CD4-positive, alpha-beta T cell treated with Interleukin-6 for 4 hours (primary cell): Measurements from ENCODE around the gene NYNRIN.

Source experiments
- DNase-seq: peaks from one replicate; pipeline ENCODE4 v3.0.0-alpha.2; 2020; ENCODE audit warnings: mixed read lengths

Gene NYNRIN

DNA sequence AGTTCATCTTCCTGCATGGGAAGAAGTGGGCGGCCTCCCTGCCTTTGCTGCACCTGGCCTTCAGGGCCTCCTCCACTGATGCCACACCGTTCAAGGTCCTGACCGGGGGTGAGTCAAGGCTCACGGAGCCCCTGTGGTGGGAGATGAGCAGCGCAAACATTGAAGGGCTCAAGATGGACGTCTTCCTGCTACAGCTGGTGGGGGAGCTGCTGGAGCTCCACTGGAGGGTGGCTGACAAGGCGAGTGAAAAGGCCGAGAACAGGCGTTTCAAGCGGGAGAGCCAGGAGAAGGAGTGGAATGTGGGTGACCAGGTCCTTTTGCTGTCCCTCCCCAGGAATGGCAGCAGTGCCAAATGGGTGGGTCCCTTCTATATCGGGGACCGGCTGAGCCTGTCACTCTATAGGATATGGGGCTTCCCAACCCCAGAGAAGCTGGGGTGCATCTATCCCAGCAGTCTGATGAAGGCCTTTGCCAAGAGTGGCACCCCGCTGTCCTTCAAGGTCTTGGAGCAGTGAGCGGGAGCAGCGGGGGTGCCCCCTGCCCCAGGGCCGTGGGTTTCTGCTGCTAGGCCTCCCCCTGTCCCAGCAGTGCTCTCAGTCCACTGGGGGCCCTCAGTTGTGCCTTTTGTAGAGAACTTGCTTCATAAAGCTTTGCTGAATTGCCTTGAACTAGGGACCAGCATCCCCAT, 18.3 kb downstream of the NYNRIN start:
- DNase-seq, result no peak

GRCh38 chr14:24417832-24418491, 19.2 kb downstream of the NYNRIN start:
- no peak for DNase-seq

DNA sequence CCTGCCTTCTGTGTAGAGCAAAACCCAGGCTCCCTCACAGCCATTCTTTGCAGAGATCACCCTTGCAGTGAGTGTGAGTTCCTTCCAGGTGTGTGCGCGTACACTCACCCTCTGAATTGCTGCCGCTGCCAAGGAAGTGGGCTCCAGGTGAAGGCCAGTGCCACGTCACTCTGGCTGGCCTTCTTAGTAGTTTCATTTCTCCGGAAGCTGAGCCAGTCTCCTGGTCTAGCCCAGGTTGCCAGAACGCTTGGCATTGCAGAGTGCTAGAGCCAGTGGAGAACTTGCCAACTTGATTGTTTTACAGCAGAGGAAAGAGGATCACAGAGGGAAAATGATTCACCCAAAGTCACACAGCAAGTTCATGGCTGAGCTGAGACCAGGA, 19.7 kb downstream of the NYNRIN start:
- no peak for DNase-seq

DNA sequence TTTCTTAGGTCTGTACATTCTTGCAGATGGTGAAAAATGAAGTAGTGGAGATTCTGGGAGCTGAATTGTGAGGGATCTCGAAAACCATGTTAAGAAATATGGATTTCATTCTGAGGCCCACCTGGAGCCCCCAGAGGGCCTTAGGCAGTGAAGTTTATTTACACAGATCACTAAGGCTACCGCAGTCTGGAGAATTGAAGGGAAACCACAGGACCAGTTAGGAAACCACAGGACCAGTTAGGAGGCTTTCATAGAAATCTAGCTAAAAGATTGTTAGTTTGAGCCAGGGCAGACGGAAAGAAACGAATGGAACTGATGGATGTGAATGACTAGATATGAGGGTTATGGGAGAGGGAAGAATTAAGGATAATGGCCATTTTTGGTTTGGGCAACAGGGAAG, 23.5 kb downstream of the NYNRIN start:
- DNase-seq, result no peak

GRCh38 chr14:24422694-24423601, 24.1 kb downstream of the NYNRIN start:
- no peak for DNase-seq

- no peak for DNase-seq
Observed at GRCh38 chr14:24425704-24426103, 26.9 kb downstream of the NYNRIN start.

DNA sequence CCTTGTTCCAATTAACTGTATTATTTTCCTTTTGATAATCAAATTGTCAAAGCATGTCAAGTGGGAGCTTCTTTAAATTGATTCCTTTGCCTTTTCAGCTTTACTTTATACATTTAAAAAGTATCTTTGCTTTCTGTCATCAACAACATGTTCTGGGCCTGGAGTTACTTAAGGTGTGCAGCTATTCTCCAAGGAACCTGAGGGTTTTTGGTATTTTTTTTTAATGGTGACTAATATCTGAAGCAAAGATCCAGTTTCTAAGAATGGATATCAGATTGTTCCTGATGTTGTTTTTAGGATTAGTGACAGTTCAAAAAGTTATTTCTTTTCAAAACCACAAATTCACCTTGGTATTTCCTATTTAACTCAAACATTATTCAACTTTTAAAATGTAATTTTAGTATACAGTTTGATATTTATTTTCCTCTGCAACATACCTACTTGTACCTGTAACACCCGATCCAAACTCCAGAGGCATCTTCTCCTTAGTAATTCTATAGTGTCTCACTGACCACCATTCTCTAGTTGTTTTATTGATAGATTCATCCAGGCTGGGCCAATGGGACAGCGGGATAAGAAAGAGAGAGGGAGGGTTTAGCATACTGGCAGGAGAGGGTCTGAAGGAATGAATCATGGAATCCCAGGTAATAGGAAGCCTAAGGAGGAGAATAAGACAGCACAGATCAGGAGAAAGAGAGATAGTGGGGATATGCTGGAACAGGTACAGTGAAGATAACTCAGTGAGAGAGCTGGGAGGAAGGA, 27.5 kb downstream of the NYNRIN start:
- DNase-seq, result no peak

GRCh38 chr14:24426912-24427536, 28.2 kb downstream of the NYNRIN start:
- DNase-seq, result peak; percentile 66

GRCh38 chr14:24427537-24428508, 29.0 kb downstream of the NYNRIN start:
- no peak for DNase-seq

- DNase-seq, result no peak
Observed at GRCh38 chr14:24428628-24429394, 30.0 kb downstream of the NYNRIN start.

DNA sequence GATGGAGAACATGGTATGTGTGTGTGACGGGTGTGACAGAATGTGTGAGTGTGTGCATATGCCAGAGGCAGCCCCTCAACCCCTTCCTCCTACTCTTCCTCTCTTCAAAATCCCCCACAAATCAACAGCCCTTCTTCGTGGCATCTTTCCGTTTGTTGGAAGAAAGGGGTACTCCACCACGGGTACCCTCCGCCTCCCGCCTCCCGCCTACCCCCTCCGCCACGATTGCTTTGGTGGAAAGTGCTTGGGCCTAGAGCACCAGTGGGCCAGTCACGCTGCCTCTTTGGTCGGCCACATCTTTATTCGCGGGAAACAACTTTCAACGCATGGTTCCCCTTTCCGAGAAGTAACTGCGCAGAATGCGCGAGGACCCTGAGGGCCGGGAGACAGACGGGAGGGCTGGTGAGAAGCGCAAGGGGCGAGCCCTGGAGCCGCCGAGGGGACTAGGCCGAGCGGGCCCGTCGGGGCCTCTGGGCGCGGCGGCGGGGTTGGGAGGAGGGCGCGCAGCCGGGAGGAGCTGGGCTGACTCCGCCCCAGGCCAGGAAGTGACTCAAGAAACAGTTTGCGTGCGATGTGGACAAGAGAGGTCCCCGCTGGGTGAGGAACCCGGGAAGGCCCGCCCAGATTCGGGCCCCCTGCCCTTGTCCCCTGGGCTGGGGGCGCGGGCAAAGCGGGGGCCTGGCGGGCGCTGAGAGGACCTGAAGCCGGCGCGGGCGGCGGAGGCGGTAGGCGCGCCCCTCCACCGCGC, 30.8 kb downstream of the NYNRIN start, which contains the start of the genes CBLN3 and KHNYN:
TSS of gene CBLN3 (minus strand) at position 274 of the 748 bp plus-strand sequence. CDS start 614 bp downstream, outside the sequence.
TSS of gene KHNYN (plus strand) at position 560 of the 748 bp plus-strand sequence. CDS start 777 bp downstream, outside the sequence.
- peak; percentile 90 for DNase-seq

GRCh38 chr14:24430143-24430681, 31.4 kb downstream of the NYNRIN start:
- DNase-seq, result peak; percentile 57

GRCh38 chr14:24430682-24431568, 32.1 kb downstream of the NYNRIN start:
- peak; percentile 69 for DNase-seq

DNA sequence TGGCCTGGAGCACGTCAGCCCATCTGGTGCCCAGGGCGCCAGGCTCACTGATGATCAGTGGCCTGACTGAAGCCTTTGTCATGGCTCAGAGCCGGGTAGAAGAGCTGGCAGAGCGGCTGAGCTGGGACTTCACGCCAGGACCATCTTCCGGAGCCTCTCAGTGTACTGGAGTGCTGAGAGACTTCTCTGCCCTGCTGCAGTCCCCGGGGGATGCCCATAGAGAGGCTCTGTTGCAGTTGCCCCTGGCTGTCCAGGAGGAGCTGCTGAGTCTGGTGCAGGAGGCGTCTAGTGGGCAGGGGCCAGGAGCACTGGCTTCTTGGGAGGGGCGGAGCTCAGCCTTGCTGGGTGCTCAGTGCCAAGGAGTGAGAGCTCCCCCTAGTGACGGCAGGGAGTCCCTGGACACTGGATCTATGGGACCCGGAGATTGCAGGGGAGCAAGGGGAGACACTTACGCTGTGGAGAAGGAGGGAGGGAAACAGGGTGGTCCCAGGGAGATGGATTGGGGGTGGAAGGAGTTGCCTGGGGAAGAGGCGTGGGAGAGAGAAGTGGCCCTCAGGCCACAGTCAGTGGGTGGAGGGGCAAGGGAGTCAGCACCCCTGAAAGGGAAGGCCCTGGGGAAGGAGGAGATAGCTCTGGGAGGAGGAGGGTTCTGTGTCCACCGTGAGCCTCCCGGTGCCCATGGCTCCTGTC, 32.9 kb downstream of the NYNRIN start:
- DNase-seq, result peak; percentile 95

DNA sequence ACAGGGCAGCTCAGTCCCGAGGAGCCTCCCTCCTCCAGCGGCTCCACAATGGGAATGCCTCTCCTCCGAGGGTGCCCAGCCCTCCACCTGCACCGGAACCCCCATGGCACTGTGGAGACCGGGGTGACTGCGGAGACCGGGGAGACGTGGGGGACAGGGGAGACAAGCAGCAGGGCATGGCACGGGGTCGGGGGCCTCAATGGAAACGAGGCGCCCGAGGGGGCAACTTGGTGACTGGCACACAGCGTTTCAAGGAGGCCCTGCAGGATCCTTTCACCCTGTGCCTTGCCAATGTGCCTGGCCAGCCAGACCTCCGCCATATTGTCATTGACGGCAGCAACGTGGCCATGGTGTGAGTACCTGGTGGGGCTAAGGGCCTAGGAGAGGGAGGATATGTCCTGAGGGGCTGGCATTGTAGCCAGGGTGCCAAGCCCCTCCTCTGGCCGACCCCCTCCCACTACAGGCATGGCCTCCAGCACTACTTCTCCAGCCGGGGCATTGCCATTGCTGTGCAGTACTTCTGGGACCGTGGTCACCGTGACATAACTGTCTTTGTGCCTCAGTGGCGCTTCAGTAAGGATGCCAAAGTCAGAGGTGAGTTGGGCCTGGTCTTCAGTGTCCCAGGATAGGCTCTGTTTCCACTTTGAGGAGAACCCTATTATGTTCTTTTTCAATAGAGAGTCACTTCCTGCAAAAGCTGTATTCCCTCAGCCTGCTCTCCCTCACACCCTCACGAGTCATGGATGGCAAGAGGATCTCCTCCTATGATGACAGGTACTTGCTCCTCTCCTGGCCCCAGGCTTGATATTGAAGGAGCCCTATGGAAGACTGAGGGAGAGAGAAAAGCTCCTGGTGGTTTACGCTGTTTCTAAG, 33.7 kb downstream of the NYNRIN start:
- DNase-seq, result no peak

- no peak for DNase-seq
Observed at GRCh38 chr14:24434036-24434435, 35.2 kb downstream of the NYNRIN start.
